Measurements from ENCODE around the gene TTC28.
"Not testable (repeated sequence)": the region's sequence is repeated elsewhere in the genome, so short reads cannot be mapped to it uniquely, and the experiment has no call there.

The TTC28 gene

GRCh38 chr22:28679611-28680287, at the start of gene TTC28:
TTC28 (minus strand) TSS chr22:28679840; CDS start chr22:28679723, 117 bp downstream.
- peak; percentile 14 for DNase-seq

- no peak for DNase-seq
Observed at GRCh38 chr22:28728621-28729313, 49.1 kb upstream of the TTC28 start.

- no peak for DNase-seq
Observed at GRCh38 chr22:28728002-28728401, 48.4 kb upstream of the TTC28 start.

- DNase-seq: no peak
Observed at GRCh38 chr22:28718044-28718443, 38.4 kb upstream of the TTC28 start.

- DNase-seq: no peak
Observed at GRCh38 chr22:28716686-28717085, 37.0 kb upstream of the TTC28 start.

GRCh38 chr22:28715611-28716010, 36.0 kb upstream of the TTC28 start:
- DNase-seq: no peak

GRCh38 chr22:28714043-28714628, 34.5 kb upstream of the TTC28 start:
- DNase-seq: peak; percentile 12

GRCh38 chr22:28711820-28712777, 32.5 kb upstream of the TTC28 start:
- no peak for DNase-seq

GRCh38 chr22:28711341-28711740, 31.7 kb upstream of the TTC28 start:
- no peak for DNase-seq

- no peak for DNase-seq
Observed at GRCh38 chr22:28710576-28711191, 31.0 kb upstream of the TTC28 start.

GRCh38 chr22:28710107-28710506, 30.5 kb upstream of the TTC28 start:
- no peak for DNase-seq

- DNase-seq: no peak
Observed at GRCh38 chr22:28706845-28707244, 27.2 kb upstream of the TTC28 start.

GRCh38 chr22:28703436-28703835, 23.8 kb upstream of the TTC28 start:
- DNase-seq: no peak

GRCh38 chr22:28702891-28703290, 23.3 kb upstream of the TTC28 start:
- DNase-seq: no peak

GRCh38 chr22:28693041-28693760, 13.6 kb upstream of the TTC28 start:
- not testable (repeated sequence) for DNase-seq

GRCh38 chr22:28689796-28690195, 10.2 kb upstream of the TTC28 start:
- DNase-seq: not testable (repeated sequence)

- not testable (repeated sequence) for DNase-seq
Observed at GRCh38 chr22:28682966-28683365, 3.3 kb upstream of the TTC28 start.

GRCh38 chr22:28680813-28681490, 1.3 kb upstream of the TTC28 start:
- not testable (repeated sequence) for DNase-seq

GRCh38 chr22:28678778-28679610, 646 bp downstream of the TTC28 start:
- DNase-seq: not testable (repeated sequence)

GRCh38 chr22:28678170-28678569, 1.5 kb downstream of the TTC28 start:
- DNase-seq: not testable (repeated sequence)

All from CD4-positive, alpha-beta T cell treated with Interleukin-17A for 1 hour (primary cell).